Mesendoderm (in vitro differentiated cells): ENCODE measurements around the gene NR3C2.
"Not testable (repeated sequence)": the region's sequence is repeated elsewhere in the genome, so short reads cannot be mapped to it uniquely, and the experiment has no call there.

Source experiments
- DNase-seq: peaks from one replicate; pipeline ENCODE4 v3.0.0; 2013
- H2AK5ac ChIP-seq: 2 replicates; pipeline ENCODE4 v1.6.1; 2013; ENCODE audit warnings: low read length, inconsistent platforms
- H2BK120ac ChIP-seq: 2 replicates; pipeline ENCODE4 v1.6.1; 2013; ENCODE audit warnings: low read depth, mild to moderate bottlenecking, low read length, moderate library complexity, mixed read lengths
- H2BK15ac ChIP-seq: replicated peaks from 2 replicates; pipeline ENCODE4 v1.6.1; 2013; ENCODE audit warnings: low read depth, mild to moderate bottlenecking, moderate library complexity
- H2BK5ac ChIP-seq: 2 replicates; pipeline ENCODE4 v1.6.1; 2013; ENCODE audit warnings: low read length, inconsistent platforms
- H3K18ac ChIP-seq: 2 replicates; pipeline ENCODE4 v1.6.1; 2013; ENCODE audit warnings: mild to moderate bottlenecking, low read length, mixed read lengths
- H3K23ac ChIP-seq: one replicate; pipeline ENCODE4 v1.6.1; 2013; ENCODE audit warnings: low read length
- H3K27ac ChIP-seq: 2 replicates; pipeline ENCODE4 v1.5.1; 2013; ENCODE audit warnings: low read depth, mild to moderate bottlenecking, inconsistent platforms, low read length, moderate library complexity
- H3K27me3 ChIP-seq: 2 replicates; pipeline ENCODE4 v1.6.1; 2013; ENCODE audit warnings: low read length, control low read depth, mild to moderate bottlenecking, inconsistent platforms; ENCODE audit not compliant: insufficient read depth, poor library complexity
- H3K36me3 ChIP-seq: 2 replicates; pipeline ENCODE4 v1.6.1; 2013; ENCODE audit warnings: low read length, inconsistent platforms; ENCODE audit not compliant: control insufficient read depth, insufficient read depth
- H3K4ac ChIP-seq: one replicate; pipeline ENCODE4 v1.6.1; 2013; ENCODE audit warnings: low read depth, mild to moderate bottlenecking, low read length, moderate library complexity
- H3K4me1 ChIP-seq: 2 replicates; pipeline ENCODE4 v1.6.1; 2013; ENCODE audit warnings: low read depth, low read length, inconsistent platforms; ENCODE audit not compliant: control insufficient read depth
- H3K4me2 ChIP-seq: 2 replicates; pipeline ENCODE4 v1.6.1; 2013; ENCODE audit warnings: low read length
- H3K4me3 ChIP-seq: 2 replicates; pipeline ENCODE4 v1.5.1; 2013; ENCODE audit warnings: mild to moderate bottlenecking, low read length
- H3K56ac ChIP-seq: one replicate; pipeline ENCODE4 v1.6.1; 2013; ENCODE audit warnings: low read length
- H3K79me1 ChIP-seq: 2 replicates; pipeline ENCODE4 v1.6.1; 2013; ENCODE audit warnings: low read length, inconsistent platforms
- H3K79me2 ChIP-seq: 2 replicates; pipeline ENCODE4 v1.6.1; 2013; ENCODE audit warnings: mild to moderate bottlenecking, low read length; ENCODE audit not compliant: control insufficient read depth, insufficient read depth
- H3K9ac ChIP-seq: 2 replicates; pipeline ENCODE4 v1.6.1; 2013; ENCODE audit warnings: low read length, inconsistent platforms
- H4K5ac ChIP-seq: one replicate; pipeline ENCODE4 v1.6.1; 2013; ENCODE audit warnings: low read length
- H4K8ac ChIP-seq: one replicate; pipeline ENCODE4 v1.6.1; 2013; ENCODE audit warnings: low read depth, mild to moderate bottlenecking, control low read depth, low read length, moderate library complexity
- WGBS: extraction: QIAGEN DNeasy Blood & Tissue Kit; methylation state at CpG from one replicate; pipeline ENCODE4 v1.1.7; 2013; ENCODE audit warnings: low lambda C conversion rate, missing lambda C conversion rate; ENCODE audit not compliant: insufficient coverage; ENCODE audit errors: extremely low coverage; 5-methylcytosine and 5-hydroxymethylcytosine counted together

The NR3C2 gene

GRCh38 chr4:148126825-148127224, 315.4 kb downstream of the NR3C2 start:
- H3K4me2 ChIP-seq = no peak overlapping the region
- no peak overlapping the region for H2BK120ac ChIP-seq
- H3K27ac ChIP-seq = no peak overlapping the region
- no peak for DNase-seq
- H4K5ac ChIP-seq = no peak overlapping the region
- no peak overlapping the region for H3K9ac ChIP-seq
- no CpG with 5 or more reads among the region's 1 CpG for WGBS
- no peak overlapping the region for H2BK5ac ChIP-seq
- no peak overlapping the region for H3K23ac ChIP-seq
- H3K56ac ChIP-seq = no peak overlapping the region
- H3K4ac ChIP-seq = no peak overlapping the region
- H3K79me1 ChIP-seq = no peaks in the 10 kb centered on the region
- H3K36me3 ChIP-seq = no peaks in the 10 kb centered on the region
- no peak overlapping the region for H3K18ac ChIP-seq
- H3K79me2 ChIP-seq = no peaks in the 10 kb centered on the region
- H2AK5ac ChIP-seq = no peak overlapping the region
- no peak overlapping the region for H4K8ac ChIP-seq
- H3K4me3 ChIP-seq = no peak overlapping the region
- H2BK15ac ChIP-seq = no peak overlapping the region
- no peaks in the 10 kb centered on the region for H3K27me3 ChIP-seq
- no peaks in the 10 kb centered on the region for H3K4me1 ChIP-seq

- Histone ChIP-seq H3K4me3 (no peak overlapping the region), H3K4ac (no peak overlapping the region)
These were observed 317.7 kb downstream of the NR3C2 start for GRCh38 chr4:148124512-148124911.

DNA sequence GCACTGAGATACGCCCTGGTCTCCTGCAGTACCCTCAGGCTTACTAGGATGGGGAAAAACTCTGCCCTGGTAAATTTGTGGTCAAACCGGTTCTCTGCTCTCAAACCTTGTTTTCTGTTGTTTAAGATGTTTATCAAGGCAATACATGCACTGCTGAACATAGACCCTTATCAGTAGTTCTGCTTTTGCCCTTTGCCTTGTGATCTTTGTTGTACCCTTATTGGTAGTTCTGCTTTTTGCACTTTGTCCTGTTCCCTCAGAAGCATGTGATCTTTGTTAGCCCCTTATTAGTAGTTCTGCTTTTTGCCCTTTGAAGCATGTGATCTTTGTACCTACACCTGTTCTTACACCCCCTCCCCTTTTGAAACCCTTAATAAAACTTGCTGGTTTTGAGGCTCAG, 319.1 kb downstream of the NR3C2 start:
- not testable (repeated sequence) for H2BK5ac ChIP-seq, H4K5ac ChIP-seq, H3K18ac ChIP-seq, H3K27ac ChIP-seq, DNase-seq, H3K4me3 ChIP-seq, H2AK5ac ChIP-seq, H2BK120ac ChIP-seq, H3K79me2 ChIP-seq, H3K4me2 ChIP-seq, H3K27me3 ChIP-seq, H3K9ac ChIP-seq, H3K36me3 ChIP-seq, H3K23ac ChIP-seq, H4K8ac ChIP-seq, H2BK15ac ChIP-seq, H3K4me1 ChIP-seq, H3K79me1 ChIP-seq, H3K56ac ChIP-seq, H3K4ac ChIP-seq
- no CpG with 5 or more reads among the region's 2 CpGs for WGBS

More at GRCh38 chr4:148124512-148124911, 317.7 kb downstream of the NR3C2 start:
- no peak overlapping the region for H3K23ac ChIP-seq
- no peak overlapping the region for H2BK15ac ChIP-seq
- no peak overlapping the region for H3K18ac ChIP-seq
- H3K36me3 ChIP-seq = no peaks in the 10 kb centered on the region
- no peak overlapping the region for H3K27ac ChIP-seq
- H3K79me1 ChIP-seq = no peaks in the 10 kb centered on the region
- no peak overlapping the region for H2BK5ac ChIP-seq
- H3K79me2 ChIP-seq = no peaks in the 10 kb centered on the region
- no peak overlapping the region for H3K56ac ChIP-seq
- H3K4me2 ChIP-seq = no peak overlapping the region
- WGBS = no CpG with 5 or more reads among the region's 1 CpG
- H4K8ac ChIP-seq = no peak overlapping the region
- no peak overlapping the region for H4K5ac ChIP-seq
- no peaks in the 10 kb centered on the region for H3K4me1 ChIP-seq
- H2AK5ac ChIP-seq = no peak overlapping the region
- H3K9ac ChIP-seq = no peak overlapping the region
- H3K27me3 ChIP-seq = no peaks in the 10 kb centered on the region
- no peak for DNase-seq
- no peak overlapping the region for H2BK120ac ChIP-seq

GRCh38 chr4:148120216-148120615, 322.0 kb downstream of the NR3C2 start:
- H2BK15ac ChIP-seq = no peak overlapping the region
- no peaks in the 10 kb centered on the region for H3K4me1 ChIP-seq
- no peak overlapping the region for H3K4ac ChIP-seq
- no peak overlapping the region for H3K9ac ChIP-seq
- no peak overlapping the region for H3K18ac ChIP-seq
- H3K23ac ChIP-seq = no peak overlapping the region
- H3K79me1 ChIP-seq = no peaks in the 10 kb centered on the region
- H4K5ac ChIP-seq = no peak overlapping the region
- DNase-seq = no peak
- H3K4me3 ChIP-seq = no peak overlapping the region
- no peak overlapping the region for H3K56ac ChIP-seq
- H3K79me2 ChIP-seq = no peaks in the 10 kb centered on the region
- H2BK120ac ChIP-seq = no peak overlapping the region
- H3K27ac ChIP-seq = no peak overlapping the region
- H3K36me3 ChIP-seq = no peaks in the 10 kb centered on the region
- no peaks in the 10 kb centered on the region for H3K27me3 ChIP-seq
- no peak overlapping the region for H4K8ac ChIP-seq
- no peak overlapping the region for H2BK5ac ChIP-seq
- H2AK5ac ChIP-seq = no peak overlapping the region
- no CpG with 5 or more reads among the region's 3 CpGs for WGBS
- H3K4me2 ChIP-seq = no peak overlapping the region

GRCh38 chr4:148118633-148119032, 323.6 kb downstream of the NR3C2 start:
- Histone ChIP-seq H3K4ac (no peak overlapping the region), H3K27me3 (no peaks in the 10 kb centered on the region), H3K36me3 (no peaks in the 10 kb centered on the region), H3K79me1 (no peaks in the 10 kb centered on the region), H3K18ac (no peak overlapping the region), H3K56ac (no peak overlapping the region), H2AK5ac (no peak overlapping the region), H2BK120ac (no peak overlapping the region), H3K4me1 (no peaks in the 10 kb centered on the region), H3K79me2 (no peaks in the 10 kb centered on the region), H3K9ac (no peak overlapping the region), H3K4me3 (no peak overlapping the region), H4K5ac (no peak overlapping the region), H2BK5ac (no peak overlapping the region), H3K4me2 (no peak overlapping the region), H2BK15ac (no peak overlapping the region), H3K23ac (no peak overlapping the region), H3K27ac (no peak overlapping the region), H4K8ac (no peak overlapping the region)
- DNase-seq = no peak
- no CpG with 5 or more reads among the region's 3 CpGs for WGBS

- Histone ChIP-seq H2BK5ac (no peak overlapping the region), H3K27me3 (no peaks in the 10 kb centered on the region), H3K23ac (no peak overlapping the region), H3K4me1 (no peaks in the 10 kb centered on the region), H3K4ac (no peak overlapping the region), H3K56ac (no peak overlapping the region), H3K36me3 (no peaks in the 10 kb centered on the region), H3K18ac (no peak overlapping the region), H4K5ac (no peak overlapping the region), H3K79me1 (no peaks in the 10 kb centered on the region), H3K9ac (no peak overlapping the region), H3K4me2 (no peak overlapping the region), H3K27ac (no peak overlapping the region), H3K79me2 (no peaks in the 10 kb centered on the region), H4K8ac (no peak overlapping the region), H2BK120ac (no peak overlapping the region), H3K4me3 (no peak overlapping the region), H2AK5ac (no peak overlapping the region), H2BK15ac (no peak overlapping the region)
- no CpG with 5 or more reads among the region's 4 CpGs for WGBS
- DNase-seq = no peak
These were observed 324.0 kb downstream of the NR3C2 start for GRCh38 chr4:148118179-148118578.
